ENCODE results near the gene LSAMP. TPM values are rescaled to one million over a fixed set of nuclear protein-coding genes. Genes with fewer than 3 reads are reported as not detected.

The LSAMP gene
- total RNA-seq, 1 experiment from 2014 or later, result 0.90 TPM

DNA sequence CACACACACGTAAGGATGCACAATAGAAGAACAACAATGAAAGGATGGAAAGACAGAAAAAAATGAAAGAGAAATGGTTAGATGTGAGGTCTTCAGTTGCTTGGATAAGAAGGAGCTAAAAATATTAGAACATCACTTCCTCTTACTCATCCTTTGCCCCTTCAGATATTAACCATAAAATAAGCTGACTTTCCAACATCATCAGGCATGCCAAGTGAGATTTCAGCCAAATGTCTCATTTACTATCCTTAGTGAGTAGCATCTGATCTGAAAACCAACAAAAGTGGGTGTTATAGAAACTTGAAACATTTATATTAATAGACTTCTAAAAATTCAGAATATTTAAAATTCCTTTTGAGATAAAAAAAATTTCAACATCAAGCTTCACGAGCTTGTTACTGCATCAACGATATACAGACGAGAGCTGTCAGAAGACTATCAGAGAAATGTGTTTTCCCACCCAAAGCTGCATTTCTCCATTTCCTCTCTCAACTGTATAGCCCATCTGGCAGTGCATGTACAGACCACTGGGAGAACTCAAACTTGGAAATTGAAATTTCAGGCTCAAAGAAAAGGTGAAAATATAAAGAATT, 25.4 kb upstream of the LSAMP start:
- Histone ChIP-seq H4K20me1 (ENCODE audit: control insufficient read depth, insufficient read depth, insufficient read length) (no peaks in the 10 kb centered on the region), H3K9ac (ENCODE audit: extremely low read depth, insufficient read length, low read length) (no peak overlapping the region), H3K79me2 (ENCODE audit: insufficient read depth, low read length) (no peaks in the 10 kb centered on the region), H4K5ac (ENCODE audit: insufficient read length, low read depth, low read length) (no peak overlapping the region), H2BK5ac (ENCODE audit: insufficient read length, low read length) (no peak overlapping the region), H2BK15ac (ENCODE audit: low read depth, low read length) (no peak overlapping the region), H3K18ac (ENCODE audit: insufficient read length, low read depth, low read length) (no peak overlapping the region), H3K9me3 (ENCODE audit: control insufficient read depth, low read depth, low read length) (no peaks in the 10 kb centered on the region), H3K4me1 (ENCODE audit: insufficient read depth, low read length) (no peaks in the 10 kb centered on the region; the same call in 1 of the 2 replicates), H2AFZ (ENCODE audit: low read length) (no peak overlapping the region), H3K27me3 (ENCODE audit: insufficient read depth, low read length) (no peaks in the 10 kb centered on the region), H3K27ac (ENCODE audit: insufficient read length, low read depth, low read length) (no peak overlapping the region), H4K8ac (replicated peaks; ENCODE audit: insufficient read length, low read depth, low read length) (no peak overlapping the region), H2BK20ac (ENCODE audit: low read depth, low read length, poor library complexity, severe bottlenecking) (no peak overlapping the region), H2BK12ac (ENCODE audit: insufficient read length, low read depth, low read length) (no peak overlapping the region), H3K23ac (ENCODE audit: insufficient read length, low read depth, low read length) (no peak overlapping the region), H3K4ac (ENCODE audit: low read depth, low read length) (no peak overlapping the region), H3T11ph (ENCODE audit: low read length) (no peak overlapping the region), H2AK5ac (ENCODE audit: insufficient read length, low read length) (no peak overlapping the region), H3K14ac (ENCODE audit: insufficient read depth, low read length) (no peak overlapping the region), H3K79me1 (ENCODE audit: insufficient read depth, low read depth, low read length, poor library complexity, severe bottlenecking) (no peaks in the 10 kb centered on the region), H3K23me2 (ENCODE audit: insufficient read length, low read depth, low read length, poor library complexity, severe bottlenecking) (no peaks in the 10 kb centered on the region), H3K56ac (ENCODE audit: insufficient read length, low read depth, low read length) (no peak overlapping the region), H2BK120ac (ENCODE audit: low read depth, low read length, poor library complexity, severe bottlenecking) (no peak overlapping the region), H3K4me2 (ENCODE audit: insufficient read depth, insufficient read length, low read length) (no peak overlapping the region), H4K91ac (ENCODE audit: insufficient read length, low read depth, low read length) (no peak overlapping the region)
- H3K36me3 Mint-ChIP-seq (ENCODE audit: insufficient read depth in 1 of 3, low read depth in 3 of 3), result no peaks in the 10 kb centered on the region
- H3K4me1 Mint-ChIP-seq, result 0 out of 4 replicates have a peak, but pooled peaks cover 0 to 3% of the 10 kb centered on the region in 2 experiments
- TF ChIP-seq, protein P1, sequence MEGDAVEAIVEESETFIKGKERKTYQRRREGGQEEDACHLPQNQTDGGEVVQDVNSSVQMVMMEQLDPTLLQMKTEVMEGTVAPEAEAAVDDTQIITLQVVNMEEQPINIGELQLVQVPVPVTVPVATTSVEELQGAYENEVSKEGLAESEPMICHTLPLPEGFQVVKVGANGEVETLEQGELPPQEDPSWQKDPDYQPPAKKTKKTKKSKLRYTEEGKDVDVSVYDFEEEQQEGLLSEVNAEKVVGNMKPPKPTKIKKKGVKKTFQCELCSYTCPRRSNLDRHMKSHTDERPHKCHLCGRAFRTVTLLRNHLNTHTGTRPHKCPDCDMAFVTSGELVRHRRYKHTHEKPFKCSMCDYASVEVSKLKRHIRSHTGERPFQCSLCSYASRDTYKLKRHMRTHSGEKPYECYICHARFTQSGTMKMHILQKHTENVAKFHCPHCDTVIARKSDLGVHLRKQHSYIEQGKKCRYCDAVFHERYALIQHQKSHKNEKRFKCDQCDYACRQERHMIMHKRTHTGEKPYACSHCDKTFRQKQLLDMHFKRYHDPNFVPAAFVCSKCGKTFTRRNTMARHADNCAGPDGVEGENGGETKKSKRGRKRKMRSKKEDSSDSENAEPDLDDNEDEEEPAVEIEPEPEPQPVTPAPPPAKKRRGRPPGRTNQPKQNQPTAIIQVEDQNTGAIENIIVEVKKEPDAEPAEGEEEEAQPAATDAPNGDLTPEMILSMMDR (conservative IDR thresholded peaks at IDR 0.05), result no peak
- H3K9me3 Mint-ChIP-seq, result no peaks in the 10 kb centered on the region
- no CpG with 5 or more reads among the region's 4 CpGs for WGBS (ENCODE audit: extremely low coverage, insufficient read length, low lambda C conversion rate)
- H3K27me3 Mint-ChIP-seq (ENCODE audit: low read depth), result no peaks in the 10 kb centered on the region
- no peak overlapping the region for H3K4me3 Mint-ChIP-seq
- H3K27ac Mint-ChIP-seq, result no peak overlapping the region
- DNase-seq, result no peak
